Loucy (cell line): ENCODE data around the gene RETREG2.

Experiments
- H2AFZ ChIP-seq: fragments of 200-600 bp; sonication (generic); 2 replicates; pipeline ENCODE4 v1.6.0; 2016; ENCODE audit warnings: antibody characterized with exemption, mild to moderate bottlenecking, low read length, moderate library complexity
- H3F3A ChIP-seq: fragments of 200-600 bp; 2 replicates; pipeline ENCODE4 v1.6.0; 2016; ENCODE audit warnings: antibody characterized with exemption, low read depth, mild to moderate bottlenecking
- H3K27me3 ChIP-seq: fragments of 200-600 bp; sonication (generic); 2 replicates; pipeline ENCODE4 v1.6.1; 2014; ENCODE audit warnings: low read length, mild to moderate bottlenecking; ENCODE audit not compliant: insufficient read depth, poor library complexity, severe bottlenecking
- H3K36me3 ChIP-seq: fragments of 200-600 bp; sonication (generic); 2 replicates; pipeline ENCODE4 v1.6.1; 2016; ENCODE audit warnings: low read length; ENCODE audit not compliant: insufficient read depth
- H3K4me1 ChIP-seq: fragments of 200-600 bp; sonication (generic); 2 replicates; pipeline ENCODE4 v1.5.1; 2014; ENCODE audit warnings: low read length, mild to moderate bottlenecking; ENCODE audit not compliant: insufficient read depth, poor library complexity, severe bottlenecking
- H3K4me2 ChIP-seq: fragments of 200-600 bp; sonication (generic); 2 replicates; pipeline ENCODE4 v1.6.0; 2014; ENCODE audit warnings: antibody characterized with exemption, low read length, low read depth, mild to moderate bottlenecking; ENCODE audit not compliant: poor library complexity, severe bottlenecking
- H3K4me3 ChIP-seq: fragments of 200-600 bp; sonication (generic); 2 replicates; pipeline ENCODE4 v1.5.1; 2014; ENCODE audit warnings: low read length, mild to moderate bottlenecking, mixed read lengths; ENCODE audit not compliant: poor library complexity, severe bottlenecking
- H3K79me2 ChIP-seq: fragments of 200-600 bp; sonication (generic); 2 replicates; pipeline ENCODE4 v1.6.1; 2014; ENCODE audit warnings: low read length; ENCODE audit not compliant: insufficient read depth
- H3K9ac ChIP-seq: fragments of 200-600 bp; sonication (generic); 2 replicates; pipeline ENCODE4 v1.6.0; 2014; ENCODE audit warnings: mild to moderate bottlenecking, low read depth, low read length, moderate library complexity; ENCODE audit not compliant: poor library complexity, severe bottlenecking
- H3K9me2 ChIP-seq: fragments of 200-600 bp; sonication (generic); replicated peaks from 2 replicates; pipeline ENCODE4 v1.6.1; 2016; ENCODE audit warnings: low read depth, low read length, mixed read lengths
- H3K9me3 ChIP-seq: fragments of 200-600 bp; sonication (generic); 2 replicates; pipeline ENCODE4 v1.6.1; 2014; ENCODE audit warnings: mild to moderate bottlenecking, antibody characterized with exemption, low read length, low read depth; ENCODE audit not compliant: insufficient read depth
- H4K20me1 ChIP-seq: fragments of 200-600 bp; sonication (generic); 2 replicates; pipeline ENCODE4 v1.6.0; 2014; ENCODE audit warnings: antibody characterized with exemption, low read length, mild to moderate bottlenecking; ENCODE audit not compliant: insufficient read depth, poor library complexity, severe bottlenecking
- CTCF ChIP-seq: fragments of 200-600 bp; sonication (generic); conservative IDR thresholded peaks from 2 replicates; pipeline ENCODE4 v1.5.1; 2014; ENCODE audit warnings: mild to moderate bottlenecking, antibody characterized with exemption, low read length
- EZH2phosphoT487 ChIP-seq: fragments of 200-600 bp; IDR thresholded peaks from 2 replicates; pipeline ENCODE4 v1.6.1; 2018; ENCODE audit warnings: antibody characterized with exemption, mild to moderate bottlenecking, moderate library complexity, borderline replicate concordance

Gene RETREG2

GRCh38 chr2:219206328-219207133 is 28.5 kb downstream of the RETREG2 start, which contains the start of gene ZFAND2B:
Gene ZFAND2B, plus strand, starts transcription at chr2:219206782. Its CDS starts 206 bp downstream, at chr2:219206988.
- peaks cover 9% of the 10 kb centered on the region; the same call in 1 of the 2 replicates for H3K79me2 ChIP-seq

DNA sequence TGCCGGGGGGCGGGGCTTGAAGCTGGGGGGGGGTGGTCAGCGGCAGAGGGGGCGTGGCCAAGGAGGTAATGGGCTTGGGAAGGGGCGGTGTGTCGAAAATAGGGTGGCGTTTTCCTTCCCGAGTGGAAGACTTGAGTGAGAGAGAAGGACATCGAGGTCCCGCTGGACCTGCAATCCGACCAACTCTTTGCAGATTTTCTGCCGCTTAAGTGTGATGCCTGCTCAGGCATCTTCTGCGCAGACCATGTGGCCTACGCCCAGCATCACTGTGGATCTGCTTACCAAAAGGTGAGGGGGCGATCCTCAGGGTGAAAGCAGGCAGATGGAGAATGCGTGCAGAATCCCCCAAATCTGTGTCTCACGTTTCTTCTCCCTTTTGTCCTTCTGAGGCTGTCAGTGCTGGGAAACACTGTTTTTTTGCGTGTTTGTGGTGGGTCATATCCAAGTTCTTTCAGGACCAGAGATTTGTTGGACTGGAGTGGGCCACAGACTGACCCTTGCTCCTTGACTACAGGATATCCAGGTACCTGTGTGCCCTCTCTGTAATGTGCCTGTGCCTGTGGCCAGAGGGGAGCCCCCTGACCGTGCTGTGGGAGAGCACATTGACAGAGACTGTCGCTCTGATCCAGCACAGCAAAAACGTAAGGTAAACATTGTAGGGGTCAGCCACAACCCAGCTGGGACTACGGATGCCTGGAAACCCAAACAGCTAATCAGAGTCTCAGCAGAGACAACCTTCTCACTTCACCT is 29.2 kb downstream of the RETREG2 start:
- H3K9me3 ChIP-seq, result peaks cover 4% of the 10 kb centered on the region; the same call in 1 of the 2 replicates
- H4K20me1 ChIP-seq, result peaks cover 4% of the 10 kb centered on the region
- H3K4me2 ChIP-seq, result peak overlapping the region; percentile 100
- H3K27me3 ChIP-seq, result no peaks in the 10 kb centered on the region
- H3F3A ChIP-seq, result 0 out of 2 replicates have a peak, but pooled peaks cover 5% of the 10 kb centered on the region
- no peaks in the 10 kb centered on the region for H3K36me3 ChIP-seq
- peaks cover 18% of the 10 kb centered on the region for H3K4me1 ChIP-seq
- peaks cover 9% of the 10 kb centered on the region; the same call in 1 of the 2 replicates for H3K79me2 ChIP-seq
- H3K9ac ChIP-seq, result peak overlapping the region; percentile 87
- no peaks in the 10 kb centered on the region for H3K9me2 ChIP-seq
- TF ChIP-seq EZH2phosphoT487 (no peak), CTCF (no peak)
- peak overlapping the region; percentile 90 for H3K4me3 ChIP-seq
- peak overlapping the region; percentile 93 for H2AFZ ChIP-seq

More at GRCh38 chr2:219206328-219207133, 28.5 kb downstream of the RETREG2 start, which contains the start of gene ZFAND2B:
- Histone ChIP-seq H3F3A (0 out of 2 replicates have a peak, but pooled peaks cover 5% of the 10 kb centered on the region), H3K4me3 (peak within 1 kb of the TSS; percentile 90), H4K20me1 (peaks cover 4% of the 10 kb centered on the region), H3K9ac (peak within 1 kb of the TSS; percentile 87), H3K4me1 (peaks cover 18% of the 10 kb centered on the region), H3K27me3 (no peaks in the 10 kb centered on the region), H3K36me3 (no peaks in the 10 kb centered on the region), H2AFZ (peak within 1 kb of the TSS; percentile 93), H3K9me2 (no peaks in the 10 kb centered on the region), H3K4me2 (peak within 1 kb of the TSS; percentile 100), H3K9me3 (peaks cover 8% of the 10 kb centered on the region; the same call in 1 of the 2 replicates)
- TF ChIP-seq EZH2phosphoT487, result no peak
- TF ChIP-seq CTCF, result no peak

DNA sequence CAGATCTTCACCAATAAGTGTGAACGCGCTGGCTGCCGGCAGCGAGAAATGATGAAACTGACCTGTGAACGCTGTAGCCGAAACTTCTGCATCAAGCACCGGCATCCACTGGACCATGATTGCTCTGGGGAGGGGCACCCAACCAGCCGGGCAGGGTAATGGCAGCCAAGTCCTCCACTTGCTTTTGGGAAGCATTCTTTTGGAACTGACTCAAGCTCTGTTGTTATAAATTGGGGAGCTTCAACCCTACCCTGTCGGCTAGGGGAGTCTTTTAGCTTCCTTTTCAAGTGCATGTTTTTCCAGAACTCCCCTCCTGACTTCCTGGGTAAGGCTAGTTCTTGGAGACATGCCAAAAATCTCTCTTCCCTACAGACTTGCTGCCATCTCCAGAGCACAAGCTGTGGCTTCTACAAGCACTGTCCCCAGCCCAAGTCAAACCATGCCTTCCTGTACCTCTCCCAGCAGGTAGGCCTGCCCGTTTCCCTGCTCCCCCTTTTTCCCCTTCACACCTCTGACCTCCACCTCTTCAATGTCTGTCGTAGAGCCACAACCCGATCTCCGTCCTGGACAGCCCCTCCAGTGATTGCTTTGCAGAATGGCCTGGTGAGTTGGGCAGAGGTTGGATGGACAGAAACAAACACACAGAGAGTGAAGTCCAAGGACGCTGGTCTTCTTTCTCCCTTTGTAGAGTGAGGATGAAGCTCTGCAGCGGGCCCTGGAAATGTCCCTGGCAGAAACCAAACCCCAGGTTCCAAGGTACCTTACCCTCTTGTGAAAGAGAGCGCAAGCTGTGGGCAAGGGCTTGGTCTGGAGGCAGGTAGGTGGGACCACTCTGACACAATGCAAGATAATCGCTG is 30.0 kb downstream of the RETREG2 start:
- Histone ChIP-seq H3F3A (0 out of 2 replicates have a peak, but pooled peaks cover 5% of the 10 kb centered on the region), H2AFZ (no peak overlapping the region), H3K9me2 (no peaks in the 10 kb centered on the region), H3K9me3 (peaks cover 4% of the 10 kb centered on the region; the same call in 1 of the 2 replicates), H3K79me2 (peaks cover 9% of the 10 kb centered on the region; the same call in 1 of the 2 replicates), H3K36me3 (no peaks in the 10 kb centered on the region), H3K4me1 (peaks cover 18% of the 10 kb centered on the region), H3K9ac (peak overlapping the region; percentile 87), H3K27me3 (no peaks in the 10 kb centered on the region), H3K4me2 (peak overlapping the region; percentile 100), H4K20me1 (peaks cover 4% of the 10 kb centered on the region), H3K4me3 (peak overlapping the region; percentile 90)
- no peak for TF ChIP-seq EZH2phosphoT487
- no peak for TF ChIP-seq CTCF
